ENCODE measurements around the gene KIF15.
A peak's percentile ranks its signal among the peaks of the same experiment; 100 is the strongest.

The KIF15 gene

GRCh38 chr3:44729384-44729910, 32.1 kb upstream of the KIF15 start, which contains the start of gene ZNF501:
Gene ZNF501, plus strand, starts transcription at chr3:44729635. Its CDS starts 4,787 bp downstream, at chr3:44734422.
- Mint-ChIP-seq H3K9me3 (peaks cover 78% of the 10 kb centered on the region), H3K36me3 (ENCODE audit: low read depth) (peaks cover 53% of the 10 kb centered on the region), H3K4me1 (peaks cover 5% of the 10 kb centered on the region), H3K27me3 (ENCODE audit: low read depth) (peaks cover 7% of the 10 kb centered on the region), H3K4me3 (peak within 1 kb of the TSS; percentile 90 to 94 (median 93)), H3K27ac (peak within 1 kb of the TSS; percentile 62 to 88 (median 66))
- TF ChIP-seq, protein P1, sequence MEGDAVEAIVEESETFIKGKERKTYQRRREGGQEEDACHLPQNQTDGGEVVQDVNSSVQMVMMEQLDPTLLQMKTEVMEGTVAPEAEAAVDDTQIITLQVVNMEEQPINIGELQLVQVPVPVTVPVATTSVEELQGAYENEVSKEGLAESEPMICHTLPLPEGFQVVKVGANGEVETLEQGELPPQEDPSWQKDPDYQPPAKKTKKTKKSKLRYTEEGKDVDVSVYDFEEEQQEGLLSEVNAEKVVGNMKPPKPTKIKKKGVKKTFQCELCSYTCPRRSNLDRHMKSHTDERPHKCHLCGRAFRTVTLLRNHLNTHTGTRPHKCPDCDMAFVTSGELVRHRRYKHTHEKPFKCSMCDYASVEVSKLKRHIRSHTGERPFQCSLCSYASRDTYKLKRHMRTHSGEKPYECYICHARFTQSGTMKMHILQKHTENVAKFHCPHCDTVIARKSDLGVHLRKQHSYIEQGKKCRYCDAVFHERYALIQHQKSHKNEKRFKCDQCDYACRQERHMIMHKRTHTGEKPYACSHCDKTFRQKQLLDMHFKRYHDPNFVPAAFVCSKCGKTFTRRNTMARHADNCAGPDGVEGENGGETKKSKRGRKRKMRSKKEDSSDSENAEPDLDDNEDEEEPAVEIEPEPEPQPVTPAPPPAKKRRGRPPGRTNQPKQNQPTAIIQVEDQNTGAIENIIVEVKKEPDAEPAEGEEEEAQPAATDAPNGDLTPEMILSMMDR (IDR thresholded peaks at IDR 0.05; ENCODE audit: unreplicated experiment in 3 of 3) = no peak

DNA sequence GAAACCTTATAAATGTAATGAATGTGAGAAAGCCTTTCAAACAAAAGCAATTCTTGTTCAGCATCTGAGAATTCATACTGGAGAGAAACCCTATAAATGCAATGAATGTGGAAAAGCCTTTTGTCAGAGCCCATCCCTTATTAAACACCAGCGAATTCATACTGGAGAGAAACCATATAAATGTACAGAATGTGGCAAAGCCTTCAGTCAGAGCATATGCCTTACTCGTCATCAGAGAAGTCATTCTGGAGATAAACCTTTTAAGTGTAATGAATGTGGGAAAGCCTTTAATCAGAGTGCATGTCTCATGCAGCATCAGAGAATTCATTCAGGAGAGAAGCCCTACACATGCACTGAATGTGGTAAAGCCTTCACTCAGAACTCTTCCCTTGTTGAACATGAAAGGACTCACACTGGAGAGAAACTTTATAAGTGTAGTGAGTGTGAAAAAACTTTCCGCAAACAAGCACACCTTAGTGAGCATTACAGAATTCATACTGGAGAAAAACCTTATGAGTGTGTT, 26.9 kb upstream of the KIF15 start:
- H3K27me3 Mint-ChIP-seq (ENCODE audit: low read depth) = no peaks in the 10 kb centered on the region
- no peaks in the 10 kb centered on the region for H3K4me1 Mint-ChIP-seq
- TF ChIP-seq, protein P1 (IDR thresholded peaks at IDR 0.05; ENCODE audit: unreplicated experiment in 3 of 3) = no peak
- H3K9me3 Mint-ChIP-seq = peaks cover 86% of the 10 kb centered on the region
- H3K4me3 Mint-ChIP-seq = no peak overlapping the region
- peaks cover 82% of the 10 kb centered on the region for H3K36me3 Mint-ChIP-seq (ENCODE audit: low read depth)
- H3K27ac Mint-ChIP-seq = no peak overlapping the region

DNA sequence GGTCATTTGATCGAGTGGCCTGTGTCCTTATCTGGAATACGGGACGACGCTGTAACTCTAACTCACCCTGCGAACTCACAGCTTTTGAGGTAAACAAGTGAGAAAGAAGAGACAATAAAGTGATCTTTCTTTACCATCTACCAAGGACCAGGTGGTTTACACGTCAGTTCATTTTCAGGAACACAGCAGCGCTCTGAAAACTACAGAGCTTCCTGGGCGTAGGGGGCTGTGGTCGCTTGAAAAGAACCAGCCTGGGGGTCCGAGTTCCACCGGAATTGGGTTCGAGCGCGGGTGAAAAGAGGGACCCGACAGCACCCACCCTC, 532 bp upstream of the KIF15 start:
- Mint-ChIP-seq H3K4me3 (peak overlapping the region; percentile 86 to 91 (median 91)), H3K4me1 (peaks cover 8% of the 10 kb centered on the region), H3K36me3 (ENCODE audit: low read depth) (peaks cover 70% of the 10 kb centered on the region), H3K27me3 (ENCODE audit: low read depth) (no peaks in the 10 kb centered on the region), H3K9me3 (peaks cover 56% of the 10 kb centered on the region), H3K27ac (peak overlapping the region; percentile 46 to 89 (median 74))
- TF ChIP-seq, protein P1 (IDR thresholded peaks at IDR 0.05; ENCODE audit: unreplicated experiment in 3 of 3) = no peak

DNA sequence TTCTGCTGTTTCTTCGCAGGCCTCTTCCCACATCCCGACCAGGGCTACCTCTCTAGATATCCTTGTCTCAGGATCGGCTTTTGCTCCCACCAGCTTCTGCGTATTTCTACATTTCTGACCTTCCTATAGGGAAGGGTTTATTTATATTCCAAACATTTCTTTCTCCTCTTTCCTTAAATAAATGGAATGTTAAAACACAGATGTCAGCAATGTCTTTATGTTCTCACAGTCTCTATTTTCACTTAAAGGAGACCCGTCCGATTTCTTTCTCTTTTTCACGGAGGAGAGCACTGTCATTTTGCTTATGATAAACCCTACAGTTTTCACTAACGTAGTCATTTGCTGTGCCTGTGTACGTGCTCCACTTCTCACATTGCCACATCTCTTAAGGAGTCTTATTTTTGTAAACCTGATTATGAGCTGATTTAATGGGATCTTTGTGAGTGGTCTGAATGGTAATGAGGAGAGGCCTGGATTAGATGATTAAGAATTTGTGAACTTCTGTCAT, 630 bp downstream of the KIF15 start:
- peak overlapping the region; percentile 46 to 89 (median 74) for H3K27ac Mint-ChIP-seq
- H3K27me3 Mint-ChIP-seq (ENCODE audit: low read depth) = no peaks in the 10 kb centered on the region
- peak overlapping the region; percentile 86 to 91 (median 91) for H3K4me3 Mint-ChIP-seq
- peaks cover 62% of the 10 kb centered on the region for H3K9me3 Mint-ChIP-seq
- peaks cover 69% of the 10 kb centered on the region for H3K36me3 Mint-ChIP-seq (ENCODE audit: low read depth)
- TF ChIP-seq, protein P1 (IDR thresholded peaks at IDR 0.05; ENCODE audit: unreplicated experiment in 3 of 3) = no peak
- H3K4me1 Mint-ChIP-seq = peaks cover 8% of the 10 kb centered on the region

GRCh38 chr3:44762690-44763089, 1.1 kb downstream of the KIF15 start:
- Mint-ChIP-seq H3K36me3 (ENCODE audit: low read depth) (peaks cover 69% of the 10 kb centered on the region), H3K4me1 (peaks cover 8% of the 10 kb centered on the region), H3K27me3 (ENCODE audit: low read depth) (no peaks in the 10 kb centered on the region), H3K4me3 (peak overlapping the region; percentile 86 to 91 (median 91)), H3K27ac (peak overlapping the region; percentile 46 to 89 (median 74)), H3K9me3 (peaks cover 61% of the 10 kb centered on the region)
- TF ChIP-seq, protein P1 (IDR thresholded peaks at IDR 0.05; ENCODE audit: unreplicated experiment in 3 of 3) = no peak

- H3K4me1 Mint-ChIP-seq = peaks cover 8% of the 10 kb centered on the region
- H3K4me3 Mint-ChIP-seq = peak overlapping the region in 1 of 3 experiments; percentile 57
- TF ChIP-seq, protein P1 (IDR thresholded peaks at IDR 0.05; ENCODE audit: unreplicated experiment in 3 of 3) = no peak
- peaks cover 57% of the 10 kb centered on the region for H3K9me3 Mint-ChIP-seq
- H3K27me3 Mint-ChIP-seq (ENCODE audit: low read depth) = no peaks in the 10 kb centered on the region
- H3K36me3 Mint-ChIP-seq (ENCODE audit: low read depth) = peaks cover 69% of the 10 kb centered on the region
- no peak overlapping the region for H3K27ac Mint-ChIP-seq
These were observed 2.7 kb downstream of the KIF15 start for GRCh38 chr3:44764248-44764647.
